ENCODE data around the gene ELN.

- no peak for TF ChIP-seq CTCF (IDR thresholded peaks at IDR 0.05; ENCODE audit: poor library complexity)
- TF ChIP-seq EZH2phosphoT487 (IDR thresholded peaks at IDR 0.05; ENCODE audit: low read depth, severe bottlenecking, unreplicated experiment), result no peak
- TF ChIP-seq EZH2 (IDR thresholded peaks at IDR 0.05; ENCODE audit: borderline replicate concordance), result no peak
Observed at GRCh38 chr7:74084722-74085578, 57.0 kb downstream of the ELN start.

Measured in hepatocyte (in vitro differentiated cells).